Measurements from ENCODE around the gene PLXNC1.

The PLXNC1 gene

DNA sequence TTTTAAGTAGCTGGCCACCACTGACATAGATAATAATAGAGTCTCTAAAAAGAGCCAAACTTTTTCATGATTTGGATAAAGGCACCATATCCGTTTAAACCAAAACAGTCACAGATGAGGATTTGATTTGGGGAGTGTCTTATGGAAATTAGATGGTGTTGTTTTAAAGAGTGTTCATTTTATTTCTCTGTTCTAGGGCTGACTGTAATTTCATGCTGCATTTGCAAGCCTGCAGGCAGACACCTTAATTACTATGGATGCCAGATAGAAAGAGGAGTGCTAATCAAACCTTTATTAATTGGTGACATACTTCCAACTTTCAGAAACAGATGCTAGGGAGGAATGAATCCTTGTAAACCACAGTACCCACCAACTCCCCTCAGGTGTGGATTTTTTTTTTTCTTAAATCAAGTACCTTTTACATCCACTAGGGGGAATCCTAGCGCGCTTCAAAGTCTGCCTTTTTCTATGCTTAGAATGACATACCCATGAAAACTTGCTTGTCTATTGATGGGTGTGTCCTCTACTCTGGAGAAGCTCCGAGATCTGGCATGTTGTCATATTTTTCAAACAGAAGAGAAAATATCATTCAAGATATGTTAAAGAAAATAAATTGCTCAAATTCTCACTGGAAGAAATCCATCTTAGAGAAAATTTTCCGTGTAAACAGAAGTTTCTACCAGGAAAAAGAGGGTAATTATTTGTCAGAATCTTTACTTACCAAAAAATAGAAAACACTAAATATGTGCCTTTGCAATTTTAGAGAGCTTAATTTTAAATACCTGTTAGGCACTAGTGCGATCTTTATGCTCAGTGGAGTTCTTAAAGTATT lies 14.2 kb upstream of the PLXNC1 start:
- peak; percentile 67 for DNase-seq (ENCODE audit: low read depth)
- H3K4me3 ChIP-seq (ENCODE audit: low read length) = no peak overlapping the region
- TF ChIP-seq, protein P1, sequence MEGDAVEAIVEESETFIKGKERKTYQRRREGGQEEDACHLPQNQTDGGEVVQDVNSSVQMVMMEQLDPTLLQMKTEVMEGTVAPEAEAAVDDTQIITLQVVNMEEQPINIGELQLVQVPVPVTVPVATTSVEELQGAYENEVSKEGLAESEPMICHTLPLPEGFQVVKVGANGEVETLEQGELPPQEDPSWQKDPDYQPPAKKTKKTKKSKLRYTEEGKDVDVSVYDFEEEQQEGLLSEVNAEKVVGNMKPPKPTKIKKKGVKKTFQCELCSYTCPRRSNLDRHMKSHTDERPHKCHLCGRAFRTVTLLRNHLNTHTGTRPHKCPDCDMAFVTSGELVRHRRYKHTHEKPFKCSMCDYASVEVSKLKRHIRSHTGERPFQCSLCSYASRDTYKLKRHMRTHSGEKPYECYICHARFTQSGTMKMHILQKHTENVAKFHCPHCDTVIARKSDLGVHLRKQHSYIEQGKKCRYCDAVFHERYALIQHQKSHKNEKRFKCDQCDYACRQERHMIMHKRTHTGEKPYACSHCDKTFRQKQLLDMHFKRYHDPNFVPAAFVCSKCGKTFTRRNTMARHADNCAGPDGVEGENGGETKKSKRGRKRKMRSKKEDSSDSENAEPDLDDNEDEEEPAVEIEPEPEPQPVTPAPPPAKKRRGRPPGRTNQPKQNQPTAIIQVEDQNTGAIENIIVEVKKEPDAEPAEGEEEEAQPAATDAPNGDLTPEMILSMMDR (conservative IDR thresholded peaks at IDR 0.05; ENCODE audit: low read length) = peak; percentile 85

DNA sequence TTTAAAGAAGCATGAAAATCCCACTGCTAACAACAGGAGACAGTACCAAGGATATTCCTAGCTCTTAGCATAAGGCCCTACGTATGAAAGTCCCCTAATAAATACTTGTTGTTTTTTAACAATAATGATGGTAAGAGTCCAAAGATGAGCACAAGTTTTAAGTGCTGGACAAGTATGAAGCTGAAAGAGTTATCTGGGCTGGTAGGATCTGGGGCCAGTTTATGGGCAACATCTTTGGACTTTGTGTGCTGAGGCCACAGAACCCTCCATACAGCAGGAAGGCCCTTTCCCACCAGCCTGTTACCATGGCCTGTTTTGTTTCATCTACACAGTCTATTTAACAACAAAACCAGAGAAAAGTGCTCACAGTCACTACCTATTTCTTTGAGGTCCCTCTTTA lies 12.5 kb upstream of the PLXNC1 start:
- H3K4me3 ChIP-seq (ENCODE audit: low read length) = no peak overlapping the region
- TF ChIP-seq, protein P1 (conservative IDR thresholded peaks at IDR 0.05; ENCODE audit: low read length) = no peak
- DNase-seq (ENCODE audit: low read depth) = no peak

DNA sequence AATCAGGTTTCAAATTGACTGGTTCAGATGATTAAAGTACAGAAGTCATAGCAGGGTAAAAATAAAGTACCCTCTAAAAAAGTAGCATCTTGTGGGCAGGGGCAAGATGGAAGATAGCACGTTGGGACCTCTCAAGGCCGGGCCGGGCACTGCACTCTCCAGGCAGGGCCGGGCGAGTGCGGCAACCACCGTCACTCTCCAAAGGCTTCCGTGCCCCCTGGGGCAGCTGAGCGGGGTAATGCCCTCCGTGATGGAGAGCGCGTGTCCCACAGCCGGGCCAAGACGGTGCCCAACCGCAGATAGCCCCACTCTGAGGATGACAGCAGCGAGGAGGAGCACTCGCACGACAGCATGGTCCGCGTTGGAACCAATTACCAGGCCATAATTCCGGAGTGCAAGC lies 8.6 kb upstream of the PLXNC1 start:
- no peak overlapping the region for H3K4me3 ChIP-seq (ENCODE audit: low read length)
- TF ChIP-seq, protein P1 (conservative IDR thresholded peaks at IDR 0.05; ENCODE audit: low read length) = no peak
- no peak for DNase-seq (ENCODE audit: low read depth)

DNA sequence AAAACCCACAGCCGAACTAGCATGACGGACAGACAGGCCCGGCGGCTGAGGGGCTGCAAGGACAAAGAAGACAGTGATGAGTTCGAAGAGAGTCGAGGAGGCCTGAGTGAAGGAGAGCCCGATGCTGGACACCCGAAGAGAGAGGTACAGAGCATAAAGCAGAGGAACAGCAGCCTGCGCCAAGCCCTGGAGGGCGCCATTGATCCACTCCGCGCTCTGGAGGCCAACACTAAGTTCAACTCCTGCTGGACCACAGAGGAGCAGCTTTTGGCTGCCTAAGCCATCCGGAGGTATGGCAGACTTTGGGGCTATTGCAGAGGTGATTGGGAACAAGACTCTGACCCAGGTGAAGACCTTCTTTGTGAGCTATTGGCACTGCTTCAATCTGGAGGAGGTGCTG lies 7.8 kb upstream of the PLXNC1 start:
- TF ChIP-seq, protein P1 (conservative IDR thresholded peaks at IDR 0.05; ENCODE audit: low read length) = peak; percentile 41
- H3K4me3 ChIP-seq (ENCODE audit: low read length) = no peak overlapping the region
- DNase-seq (ENCODE audit: low read depth) = peak; percentile 11

DNA sequence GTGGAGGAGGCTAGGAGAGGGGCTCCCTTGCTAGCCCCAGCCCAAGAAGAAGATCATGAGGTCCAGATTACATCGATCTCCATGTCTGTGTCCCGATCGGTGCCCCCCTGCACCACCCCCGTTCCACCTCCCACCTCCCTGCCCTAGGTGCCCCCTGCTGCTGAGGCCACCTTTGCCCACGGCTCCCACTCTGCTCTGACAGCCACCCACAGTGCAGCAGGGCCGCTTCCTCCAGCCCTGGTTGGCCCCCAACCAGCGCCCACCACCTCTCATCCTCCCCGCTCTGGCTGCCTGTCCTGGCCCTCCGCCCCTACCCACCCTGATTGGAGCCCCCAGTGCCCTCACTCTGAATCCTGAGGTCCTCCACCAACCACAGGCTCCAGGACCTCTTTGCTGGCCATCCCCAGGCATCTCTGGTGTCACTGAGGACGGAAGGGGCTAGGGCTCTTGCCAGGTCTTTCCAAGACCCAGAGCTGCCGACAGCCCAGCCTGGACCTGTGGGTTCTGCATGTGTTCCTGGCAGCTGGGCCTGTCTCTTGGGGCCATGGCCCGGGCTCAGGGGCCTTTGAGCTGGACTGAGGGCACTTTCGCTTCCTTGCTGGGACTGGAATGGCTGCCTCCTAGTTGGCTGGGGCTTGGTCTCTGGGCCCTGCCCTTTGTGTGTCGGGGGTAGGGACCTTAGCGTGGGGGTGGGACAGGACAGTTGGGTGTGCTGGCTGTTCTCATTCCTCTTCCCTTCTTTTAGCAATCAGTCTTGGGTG lies 7.2 kb upstream of the PLXNC1 start:
- TF ChIP-seq, protein P1 (conservative IDR thresholded peaks at IDR 0.05; ENCODE audit: low read length) = no peak
- no peak overlapping the region for H3K4me3 ChIP-seq (ENCODE audit: low read length)
- no peak for DNase-seq (ENCODE audit: low read depth)

DNA sequence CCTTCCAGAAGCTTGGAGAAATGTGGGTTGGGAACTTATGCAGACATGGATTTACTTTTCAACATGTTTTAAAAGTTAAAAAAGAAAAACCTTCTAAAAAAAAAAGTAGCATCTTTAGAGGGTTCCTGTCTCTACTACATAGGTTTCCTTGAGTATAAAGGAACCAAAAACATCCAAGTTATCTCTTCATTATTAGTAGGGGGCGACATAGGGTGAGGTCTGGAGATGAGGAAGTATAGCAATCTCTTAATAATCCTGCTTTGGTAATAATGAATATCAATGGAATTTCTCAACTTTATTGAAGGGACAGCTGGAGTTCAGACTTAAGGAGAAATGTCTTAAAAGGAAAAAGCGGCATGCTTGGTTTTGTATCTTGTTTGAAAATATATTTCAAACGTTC lies 6.5 kb upstream of the PLXNC1 start:
- TF ChIP-seq, protein P1 (conservative IDR thresholded peaks at IDR 0.05; ENCODE audit: low read length) = no peak
- no peak overlapping the region for H3K4me3 ChIP-seq (ENCODE audit: low read length)
- DNase-seq (ENCODE audit: low read depth) = no peak

Data from AG10803 (cell line).